Measurements from ENCODE around the gene NRXN3. TPM values are rescaled to one million over a fixed set of nuclear protein-coding genes. Genes with fewer than 3 reads are reported as not detected.

The NRXN3 gene
- total RNA-seq, 2 experiments from 2014 or later: not detected

- Histone ChIP-seq H4K20me1 (ENCODE audit: insufficient read depth, low read length) (no peaks in the 10 kb centered on the region), H3K36me3 (ENCODE audit: insufficient read depth, low read length) (no peaks in the 10 kb centered on the region), H3K4me3 (ENCODE audit: low read depth, low read length, poor library complexity, severe bottlenecking) (no peak overlapping the region), H3K9me2 (ENCODE audit: insufficient read depth, low read length) (no peaks in the 10 kb centered on the region), H2AFZ (ENCODE audit: low read length) (no peak overlapping the region), H3K27ac (ENCODE audit: low read depth, low read length, poor library complexity, severe bottlenecking) (no peak overlapping the region), H3K4me2 (ENCODE audit: low read length) (no peak overlapping the region), H3K79me2 (ENCODE audit: insufficient read depth, low read depth, low read length) (no peaks in the 10 kb centered on the region), H3K9me3 (ENCODE audit: low read length) (no peaks in the 10 kb centered on the region), H3K4me1 (ENCODE audit: insufficient read depth, low read length, poor library complexity, severe bottlenecking) (no peaks in the 10 kb centered on the region)
- no peak for TF ChIP-seq CTCF (conservative IDR thresholded peaks at IDR 0.05; ENCODE audit: low read length)
- BruUV-seq (replicated peaks): no TSS peak
- no peak for DNase-seq (ENCODE audit: low spot score)
- intact Hi-C loops (cut with micrococcal nuclease; ENCODE audit: unreplicated experiment): no loop called here
- ChIA-PET POLR2A (interaction anchor here (0.9 kb wide), 1 partner anchor 9 kb away, joined by 3 read pairs; no protein-coding TSS in a partner anchor), CTCF (ENCODE audit: unreplicated experiment) (no interaction called here)
Observed at GRCh38 chr14:78220273-78220672, 50.1 kb downstream of the NRXN3 start.

DNA sequence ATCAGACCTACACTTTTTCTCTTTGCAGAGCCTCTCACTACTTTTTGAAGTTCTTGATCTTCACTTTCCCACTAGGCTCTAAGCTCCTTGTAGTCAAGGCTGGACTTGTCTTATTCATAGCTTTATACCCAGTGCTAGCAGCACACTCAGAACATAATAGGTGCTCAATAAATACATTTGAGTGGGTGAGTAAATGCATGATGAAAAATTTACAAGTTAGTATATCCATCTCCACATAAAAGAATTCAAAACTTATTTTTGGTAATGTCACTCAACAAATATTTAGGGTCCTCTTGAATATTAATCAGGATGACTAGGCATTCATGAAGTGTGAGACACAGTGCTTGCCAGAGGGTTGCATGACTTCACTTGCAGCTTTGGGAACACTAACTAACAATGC, 52.6 kb downstream of the NRXN3 start:
- no peaks in the 10 kb centered on the region for H3K36me3 ChIP-seq (ENCODE audit: insufficient read depth, low read length)
- CTCF ChIA-PET (ENCODE audit: unreplicated experiment): interaction anchor here (0.6 kb wide), 1 partner anchor 665 kb away, joined by 3 read pairs; no protein-coding TSS in a partner anchor
- no peaks in the 10 kb centered on the region for H3K9me3 ChIP-seq (ENCODE audit: low read length)
- H2AFZ ChIP-seq (ENCODE audit: low read length): no peak overlapping the region
- intact Hi-C loops (cut with micrococcal nuclease; ENCODE audit: unreplicated experiment): no loop called here
- POLR2A ChIA-PET: interaction anchor here (0.6 kb wide), 1 partner anchor 14 kb away, joined by 3 read pairs; no protein-coding TSS in a partner anchor
- no peaks in the 10 kb centered on the region for H3K9me2 ChIP-seq (ENCODE audit: insufficient read depth, low read length)
- no peaks in the 10 kb centered on the region for H3K79me2 ChIP-seq (ENCODE audit: insufficient read depth, low read depth, low read length)
- no peaks in the 10 kb centered on the region for H3K4me1 ChIP-seq (ENCODE audit: insufficient read depth, low read length, poor library complexity, severe bottlenecking)
- no peak overlapping the region for H3K4me2 ChIP-seq (ENCODE audit: low read length)
- TF ChIP-seq EZH2phosphoT487 (IDR thresholded peaks at IDR 0.05; ENCODE audit: borderline replicate concordance, low read depth, low read length) (no peak), CTCF (conservative IDR thresholded peaks at IDR 0.05; ENCODE audit: low read length) (no peak)
- no peak for DNase-seq (ENCODE audit: low spot score)
- BruUV-seq (replicated peaks): no TSS peak
- no peaks in the 10 kb centered on the region for H4K20me1 ChIP-seq (ENCODE audit: insufficient read depth, low read length)
- H3K27ac ChIP-seq (ENCODE audit: low read depth, low read length, poor library complexity, severe bottlenecking): no peak overlapping the region
- H3K4me3 ChIP-seq (ENCODE audit: low read depth, low read length, poor library complexity, severe bottlenecking): no peak overlapping the region

DNA sequence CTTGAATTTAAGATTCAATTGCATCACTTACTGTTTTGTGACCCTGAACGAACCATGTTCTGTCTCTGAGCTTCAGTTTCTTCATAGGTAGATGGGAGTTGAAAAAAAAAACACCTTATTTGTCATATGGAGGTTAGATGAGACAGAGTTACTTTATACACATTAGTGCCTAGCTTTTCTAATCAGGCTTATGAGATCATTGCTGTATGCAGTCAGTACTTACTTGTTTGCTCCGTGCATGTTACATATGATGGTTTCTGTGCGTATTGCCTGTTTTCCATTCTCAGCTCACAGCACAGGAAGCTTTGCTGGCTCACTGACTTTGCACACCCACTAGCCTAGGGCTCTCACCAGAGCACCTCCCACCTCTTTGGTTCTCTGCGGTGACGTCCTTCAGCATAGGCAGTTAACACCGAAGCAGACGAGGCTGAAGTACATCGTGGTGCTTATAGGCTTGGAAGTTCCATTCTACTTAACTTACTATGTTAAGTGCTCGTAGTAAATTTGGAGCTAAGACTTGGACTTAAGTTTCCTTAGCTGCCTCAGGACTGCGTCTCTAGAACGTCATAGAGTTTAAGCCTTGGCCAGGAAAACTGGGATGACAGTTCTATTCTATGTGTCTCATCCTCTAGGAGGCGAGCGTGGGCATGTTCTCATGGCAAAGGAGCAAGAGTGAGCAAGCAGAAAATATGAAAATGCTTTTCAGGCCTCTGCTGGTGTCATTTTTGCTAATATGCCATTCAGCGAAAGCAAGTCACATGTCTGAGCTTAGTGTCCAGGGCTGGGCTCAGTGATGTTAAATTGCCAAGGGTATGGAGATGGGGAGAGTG, 57.3 kb downstream of the NRXN3 start:
- intact Hi-C loops (cut with micrococcal nuclease; ENCODE audit: unreplicated experiment): no loop called here
- no peaks in the 10 kb centered on the region for H3K36me3 ChIP-seq (ENCODE audit: insufficient read depth, low read length)
- no peak overlapping the region for H3K4me3 ChIP-seq (ENCODE audit: low read depth, low read length, poor library complexity, severe bottlenecking)
- H3K79me2 ChIP-seq (ENCODE audit: insufficient read depth, low read depth, low read length): no peaks in the 10 kb centered on the region
- no peak overlapping the region for H2AFZ ChIP-seq (ENCODE audit: low read length)
- H3K9me3 ChIP-seq (ENCODE audit: low read length): no peaks in the 10 kb centered on the region
- H3K27ac ChIP-seq (ENCODE audit: low read depth, low read length, poor library complexity, severe bottlenecking): no peak overlapping the region
- ChIA-PET POLR2A (no interaction called here), CTCF (ENCODE audit: unreplicated experiment) (no interaction called here)
- no peaks in the 10 kb centered on the region for H3K4me1 ChIP-seq (ENCODE audit: insufficient read depth, low read length, poor library complexity, severe bottlenecking)
- DNase-seq (ENCODE audit: low spot score): no peak
- no TSS peak for BruUV-seq (replicated peaks)
- TF ChIP-seq EZH2phosphoT487 (IDR thresholded peaks at IDR 0.05; ENCODE audit: borderline replicate concordance, low read depth, low read length) (no peak), CTCF (conservative IDR thresholded peaks at IDR 0.05; ENCODE audit: low read length) (no peak)
- no peaks in the 10 kb centered on the region for H3K9me2 ChIP-seq (ENCODE audit: insufficient read depth, low read length)
- no peak overlapping the region for H3K4me2 ChIP-seq (ENCODE audit: low read length)
- H4K20me1 ChIP-seq (ENCODE audit: insufficient read depth, low read length): no peaks in the 10 kb centered on the region
